ENCODE measurements around the gene KCNK10. TPM values are rescaled to one million over a fixed set of nuclear protein-coding genes. Genes with fewer than 3 reads are reported as not detected.
A peak's percentile ranks its signal among the peaks of the same experiment; 100 is the strongest.

Gene KCNK10
- total and polyA plus RNA-seq, 2 donors (not counting 1 experiment from before 2014, with no cell fraction given) = 0.20 TPM; not detected in 1

- Histone ChIP-seq H3K36me3 (replicated peaks in 1 of 2; ENCODE audit: control extremely low read depth in 1 of 2, control insufficient read depth in 1 of 2, extremely low read depth in 1 of 2, insufficient read depth in 2 of 2, low read length in 1 of 2) (no peaks in the 10 kb centered on the region), H3K4me2 (replicated peaks; ENCODE audit: low read depth, low read length, poor library complexity, severe bottlenecking) (peak overlapping the region; percentile 43), H2AFZ (ENCODE audit: insufficient read depth, low read depth, low read length, poor library complexity, severe bottlenecking) (peak overlapping the region; percentile 18), H3K9ac (ENCODE audit: low read length) (peak overlapping the region; percentile 1), H3K27me3 (replicated peaks in 1 of 4; ENCODE audit: control extremely low read depth in 1 of 4, control insufficient read depth in 3 of 4, insufficient read depth in 4 of 4, low read length in 3 of 4) (peaks cover 0 to 7% (median 2%) of the 10 kb centered on the region in 4 experiments), H3K9me3 (ENCODE audit: control extremely low read depth in 1 of 3, control insufficient read depth in 2 of 3, insufficient read depth in 1 of 3, low read length in 2 of 3) (no peaks in the 10 kb centered on the region), H3K4me1 (ENCODE audit: control insufficient read depth in 2 of 2, insufficient read depth in 2 of 2, low read length in 2 of 2) (peaks cover 0 to 6% of the 10 kb centered on the region in 2 donors), H3K4me3 (ENCODE audit: control extremely low read depth in 1 of 5, extremely low read depth in 1 of 5, insufficient read depth in 1 of 5, low read depth in 2 of 5, low read length in 4 of 5) (peak overlapping the region in 2 of 5 experiments; percentile 27 to 28), H4K20me1 (ENCODE audit: control insufficient read depth, insufficient read depth, low read length, poor library complexity, severe bottlenecking) (no peaks in the 10 kb centered on the region), H3K27ac (ENCODE audit: low read length in 2 of 2) (no peak overlapping the region), H3K79me2 (ENCODE audit: control insufficient read depth, insufficient read depth, low read length) (no peaks in the 10 kb centered on the region)
- Mint-ChIP-seq H3K4me1 (peaks cover 6% of the 10 kb centered on the region), H3K4me3 (peak overlapping the region; percentile 80), H3K9me3 (ENCODE audit: insufficient read depth) (no peaks in the 10 kb centered on the region), H3K27me3 (peaks cover 21% of the 10 kb centered on the region), H3K27ac (no peak overlapping the region)
- ChIA-PET CTCF (interaction anchor here (0.5 to 5.9 kb wide), 38 partner anchors 9 to 837 kb away, joined by 3 to 87 read pairs (median 4); partner anchors contain the start of genes SPATA7 and TTC8), POLR2A (no interaction called here)
- intact Hi-C loops (cut with micrococcal nuclease) = loop anchor here (1.0 to 5.0 kb wide), 3 partner anchors 45 to 191 kb away; no protein-coding TSS in a partner anchor
- WGBS (ENCODE audit: insufficient coverage) = 85% methylated on average over 7 of the region's 10 CpGs
- peak; percentile 67 for ATAC-seq (ENCODE audit: low read depth)
- DNase-seq = peak; percentile 68
- TF ChIP-seq, protein P1, sequence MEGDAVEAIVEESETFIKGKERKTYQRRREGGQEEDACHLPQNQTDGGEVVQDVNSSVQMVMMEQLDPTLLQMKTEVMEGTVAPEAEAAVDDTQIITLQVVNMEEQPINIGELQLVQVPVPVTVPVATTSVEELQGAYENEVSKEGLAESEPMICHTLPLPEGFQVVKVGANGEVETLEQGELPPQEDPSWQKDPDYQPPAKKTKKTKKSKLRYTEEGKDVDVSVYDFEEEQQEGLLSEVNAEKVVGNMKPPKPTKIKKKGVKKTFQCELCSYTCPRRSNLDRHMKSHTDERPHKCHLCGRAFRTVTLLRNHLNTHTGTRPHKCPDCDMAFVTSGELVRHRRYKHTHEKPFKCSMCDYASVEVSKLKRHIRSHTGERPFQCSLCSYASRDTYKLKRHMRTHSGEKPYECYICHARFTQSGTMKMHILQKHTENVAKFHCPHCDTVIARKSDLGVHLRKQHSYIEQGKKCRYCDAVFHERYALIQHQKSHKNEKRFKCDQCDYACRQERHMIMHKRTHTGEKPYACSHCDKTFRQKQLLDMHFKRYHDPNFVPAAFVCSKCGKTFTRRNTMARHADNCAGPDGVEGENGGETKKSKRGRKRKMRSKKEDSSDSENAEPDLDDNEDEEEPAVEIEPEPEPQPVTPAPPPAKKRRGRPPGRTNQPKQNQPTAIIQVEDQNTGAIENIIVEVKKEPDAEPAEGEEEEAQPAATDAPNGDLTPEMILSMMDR (IDR thresholded peaks at IDR 0.05) = peak; percentile 76
- no peak for TF ChIP-seq EZH2 (IDR thresholded peaks at IDR 0.05; ENCODE audit: borderline replicate concordance, insufficient read depth, low read depth, low read length, poor library complexity, severe bottlenecking)
These were observed 133.5 kb downstream of the KCNK10 start for GRCh38 chr14:88189417-88190191.
